GM19455 (cell line): ENCODE results near the gene KCNMA1.

Experiments used
- ATAC-seq: cut with Tn5 transposase; IDR thresholded peaks from one replicate; pipeline ENCODE4 v1.9.1; 2021; ENCODE audit not compliant: unreplicated experiment

The KCNMA1 gene

GRCh38 chr10:77562742-77563141 lies 74.9 kb downstream of the KCNMA1 start:
- ATAC-seq: no peak

- no peak for ATAC-seq
Measured at GRCh38 chr10:77561991-77562390, 75.6 kb downstream of the KCNMA1 start.

GRCh38 chr10:77560471-77560870 lies 77.1 kb downstream of the KCNMA1 start:
- ATAC-seq: no peak

- no peak for ATAC-seq
Measured at GRCh38 chr10:77560052-77560451, 77.6 kb downstream of the KCNMA1 start.

DNA sequence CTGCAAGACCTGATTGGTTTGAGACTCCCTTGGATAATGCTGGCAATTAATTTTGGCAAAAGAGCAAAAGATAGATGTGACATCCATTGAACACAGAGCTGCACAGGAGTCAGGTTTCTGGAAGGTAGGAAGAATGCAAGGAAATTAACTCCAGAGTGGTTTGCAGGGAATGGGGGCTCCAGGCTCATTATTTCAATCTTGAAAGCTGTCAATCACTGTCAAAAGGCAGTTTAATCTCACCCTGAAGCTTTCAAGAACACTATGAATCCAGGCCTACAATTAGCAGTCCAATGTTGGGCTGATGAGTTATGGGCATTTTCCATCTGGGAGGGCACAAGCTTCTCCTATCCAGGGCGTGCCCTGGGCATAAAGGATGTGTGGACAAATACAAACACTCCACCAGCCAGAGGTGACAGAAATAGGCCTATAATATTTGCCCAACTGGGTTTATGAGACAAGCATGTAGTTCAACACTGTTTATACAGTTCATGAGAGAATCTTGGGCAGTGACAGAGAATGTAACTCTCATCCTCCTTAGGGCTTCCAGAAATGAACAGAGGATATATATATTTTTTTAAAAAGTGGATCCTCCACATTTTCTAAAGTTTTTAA lies 80.5 kb downstream of the KCNMA1 start:
- ATAC-seq: no peak

DNA sequence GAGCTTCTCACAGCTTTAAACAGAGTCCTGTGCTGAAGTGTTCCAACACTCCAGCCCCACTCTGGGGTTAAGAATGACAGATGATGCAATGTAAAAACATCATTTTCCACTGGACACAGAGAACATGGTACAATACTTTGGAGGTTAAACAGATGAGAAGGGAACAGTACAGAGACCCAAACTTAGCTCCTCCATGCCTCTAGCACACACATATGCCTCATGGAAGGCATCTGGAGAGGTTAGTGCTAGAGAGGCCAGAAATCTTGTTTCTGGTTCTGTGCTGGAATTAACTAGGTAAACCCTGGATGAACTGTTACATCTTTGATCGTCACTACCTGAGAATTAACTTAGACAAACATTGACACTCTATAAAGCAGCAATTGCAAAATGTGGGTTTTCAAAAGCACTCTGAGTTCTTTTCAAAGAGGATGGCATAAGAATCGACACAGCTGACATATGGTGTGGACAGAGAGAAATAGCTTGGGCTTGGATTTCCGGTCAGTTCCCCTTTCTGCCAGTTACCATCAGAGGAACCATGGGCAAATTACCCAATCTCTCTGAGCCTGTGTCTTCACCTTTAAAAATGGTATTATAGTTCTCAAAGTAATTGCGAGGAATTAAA lies 81.9 kb downstream of the KCNMA1 start:
- no peak for ATAC-seq

- no peak for ATAC-seq
Measured at GRCh38 chr10:77554996-77555397, 82.6 kb downstream of the KCNMA1 start.

GRCh38 chr10:77553966-77554365 lies 83.6 kb downstream of the KCNMA1 start:
- no peak for ATAC-seq

DNA sequence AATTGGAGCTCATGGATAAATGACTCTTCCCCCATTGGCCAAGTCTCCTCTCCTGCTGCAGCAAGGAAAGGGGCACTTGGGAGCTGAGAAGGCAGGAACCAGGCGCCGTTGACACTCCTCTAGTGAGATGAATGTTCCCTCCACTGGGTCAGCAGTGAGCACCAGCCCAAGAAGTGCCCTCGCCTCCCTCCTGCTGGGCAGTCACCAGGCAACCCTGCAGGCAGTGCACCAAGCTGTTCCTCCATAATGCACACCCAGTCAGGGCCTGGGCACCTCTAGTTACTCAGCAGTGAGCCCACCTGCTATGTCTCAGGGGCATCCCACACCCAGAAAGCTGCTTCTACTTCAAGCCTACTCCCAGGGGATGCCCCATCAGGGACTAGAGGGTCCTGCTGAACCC lies 84.3 kb downstream of the KCNMA1 start:
- no peak for ATAC-seq

DNA sequence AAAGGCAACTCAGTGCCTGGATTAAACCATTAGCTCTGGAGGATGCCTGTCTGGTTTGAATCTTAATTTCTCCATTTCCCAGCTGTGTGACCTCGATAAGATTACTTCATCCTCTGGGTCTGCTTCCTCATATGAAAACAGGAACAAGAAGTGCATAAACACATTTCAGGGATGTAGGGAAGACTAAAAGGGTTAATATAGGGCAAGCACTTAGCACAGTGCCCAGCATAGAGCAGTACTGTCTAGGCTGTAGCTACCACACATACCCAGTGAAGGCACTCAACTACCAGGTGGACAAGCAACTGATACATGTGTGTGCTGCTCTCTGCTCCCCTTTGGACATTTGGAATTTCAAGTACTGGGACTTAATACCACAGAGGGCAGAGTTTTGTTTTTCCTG lies 85.4 kb downstream of the KCNMA1 start:
- no peak for ATAC-seq

DNA sequence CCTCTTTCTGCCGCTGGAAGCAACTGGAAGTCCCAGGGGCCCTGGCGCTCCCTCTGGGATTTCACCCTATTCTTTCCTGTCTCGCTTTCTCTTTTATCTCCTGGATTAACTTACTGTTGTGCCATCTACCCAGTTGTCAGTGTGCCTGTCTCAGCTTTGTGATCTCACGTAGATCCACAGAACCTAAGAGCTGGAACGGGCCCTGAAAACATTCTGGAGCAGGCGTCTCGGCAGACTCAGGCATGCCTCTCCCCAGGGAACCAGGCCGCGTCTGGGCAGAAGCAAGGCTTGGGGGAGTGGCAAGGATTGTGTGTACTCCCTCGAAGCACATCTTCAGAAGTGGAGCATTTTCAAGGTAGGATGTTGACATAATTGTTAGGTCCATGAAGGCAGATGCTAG lies 87.2 kb downstream of the KCNMA1 start:
- no peak for ATAC-seq

DNA sequence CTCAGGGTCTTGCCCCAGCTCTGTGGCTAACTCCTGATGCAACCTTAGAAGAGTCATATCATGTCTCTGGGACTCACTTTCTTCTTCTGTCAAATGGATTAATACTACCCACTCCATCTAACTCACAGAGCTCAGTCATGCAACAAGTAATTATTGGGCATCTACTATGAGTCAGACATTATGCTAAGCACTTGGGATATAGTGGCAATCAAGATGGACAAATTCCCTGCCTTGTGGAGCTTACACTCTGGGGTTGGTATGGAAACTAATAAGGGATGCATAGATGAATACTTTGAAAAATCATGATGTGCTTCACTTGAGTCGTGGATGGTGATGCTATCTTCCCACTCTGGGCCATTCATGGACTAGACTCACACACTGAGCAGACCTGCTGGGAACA lies 88.9 kb downstream of the KCNMA1 start:
- no peak for ATAC-seq

DNA sequence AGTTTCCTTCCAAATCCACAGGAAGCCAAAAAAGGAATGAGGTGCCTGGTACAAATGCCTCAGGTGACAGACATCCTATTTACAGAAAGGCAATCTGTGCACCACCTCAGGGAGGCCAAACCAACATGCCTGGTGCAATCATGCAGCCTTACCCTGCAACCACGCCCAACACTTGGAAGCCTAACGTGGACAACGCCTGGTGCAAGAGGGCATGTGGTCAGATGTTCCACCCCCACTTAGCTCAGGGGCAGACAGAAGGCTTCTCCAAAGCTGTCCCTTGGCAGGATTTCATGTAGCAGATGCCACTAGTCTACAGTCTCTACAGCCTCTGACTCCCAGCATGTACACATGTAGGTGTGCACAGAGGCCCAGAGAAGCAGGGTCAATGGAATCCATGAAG lies 89.5 kb downstream of the KCNMA1 start:
- ATAC-seq: no peak

DNA sequence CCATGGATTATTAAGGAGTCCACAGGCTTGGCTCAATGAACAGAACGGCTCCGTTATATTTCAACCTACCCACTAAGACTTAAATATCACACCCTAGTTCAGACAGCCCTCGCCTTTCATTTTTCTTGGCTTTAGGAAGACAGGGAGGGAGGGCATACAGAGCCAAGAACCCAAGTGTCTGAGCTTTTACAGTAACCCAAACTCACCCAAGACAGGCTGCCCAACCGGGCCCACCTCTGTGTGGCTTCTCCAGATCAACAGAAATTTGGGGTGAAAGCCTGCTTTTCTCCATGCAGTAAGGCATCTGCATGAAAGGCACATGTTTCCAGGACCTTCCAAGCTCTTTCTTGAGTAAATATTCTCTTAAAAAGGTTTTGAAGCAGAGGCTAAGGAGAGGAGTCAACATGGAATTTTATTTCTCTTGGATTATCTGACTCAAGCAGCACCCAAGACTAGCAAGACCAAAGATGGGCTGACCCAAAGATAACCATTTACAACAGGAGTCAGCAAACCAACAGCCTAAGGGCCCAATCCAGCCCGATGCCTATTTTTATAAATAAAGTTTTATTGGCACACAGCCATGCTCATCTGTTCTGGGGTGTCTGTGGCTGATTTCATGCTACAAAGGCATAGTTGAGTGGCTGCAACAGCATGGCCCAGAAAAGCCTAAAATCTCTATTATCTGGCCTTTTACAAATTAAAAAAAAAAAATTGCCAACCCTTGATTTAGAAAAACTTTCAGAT lies 90.1 kb downstream of the KCNMA1 start:
- ATAC-seq: no peak

DNA sequence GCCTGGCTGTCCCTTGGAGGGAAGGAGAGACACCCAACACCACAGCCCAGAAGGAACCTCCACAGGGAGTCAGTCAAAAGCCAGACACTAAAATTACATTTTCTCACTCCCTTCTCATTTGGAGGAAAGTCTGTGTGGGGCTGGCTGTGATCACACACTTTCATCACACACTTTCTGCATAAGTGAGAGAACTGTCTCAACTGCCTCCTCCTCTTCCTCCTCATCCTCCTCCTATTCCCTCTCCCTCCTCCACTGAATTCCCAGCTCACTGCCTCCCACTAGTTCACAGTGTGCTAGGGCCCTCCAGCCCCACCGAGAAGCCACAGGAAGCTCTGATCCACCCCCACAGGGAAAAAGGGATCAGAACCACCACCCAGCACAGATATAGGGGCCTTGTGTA lies 91.6 kb downstream of the KCNMA1 start:
- ATAC-seq: no peak

GRCh38 chr10:77545585-77545984 lies 92.0 kb downstream of the KCNMA1 start:
- no peak for ATAC-seq

DNA sequence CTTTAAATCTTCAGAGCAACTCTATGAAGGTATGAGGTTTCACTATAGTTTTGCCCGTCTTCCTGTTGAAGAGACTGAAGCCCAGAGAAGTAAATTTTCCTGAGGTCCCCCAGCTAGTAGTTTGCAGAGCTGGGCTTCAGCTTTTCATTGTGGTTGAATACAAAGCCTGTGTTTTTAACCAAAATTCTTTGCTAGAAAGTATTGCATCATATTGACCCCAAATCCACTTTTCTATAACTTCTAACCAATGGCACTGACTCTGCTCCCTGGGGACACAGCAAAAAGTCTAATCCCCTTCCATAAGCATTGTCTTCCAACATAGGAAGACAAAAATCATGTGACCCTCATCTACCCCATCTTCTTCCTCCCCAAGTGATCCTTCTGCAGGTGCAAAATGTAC lies 93.0 kb downstream of the KCNMA1 start:
- ATAC-seq: no peak

GRCh38 chr10:77542710-77543259 lies 94.8 kb downstream of the KCNMA1 start:
- no peak for ATAC-seq

DNA sequence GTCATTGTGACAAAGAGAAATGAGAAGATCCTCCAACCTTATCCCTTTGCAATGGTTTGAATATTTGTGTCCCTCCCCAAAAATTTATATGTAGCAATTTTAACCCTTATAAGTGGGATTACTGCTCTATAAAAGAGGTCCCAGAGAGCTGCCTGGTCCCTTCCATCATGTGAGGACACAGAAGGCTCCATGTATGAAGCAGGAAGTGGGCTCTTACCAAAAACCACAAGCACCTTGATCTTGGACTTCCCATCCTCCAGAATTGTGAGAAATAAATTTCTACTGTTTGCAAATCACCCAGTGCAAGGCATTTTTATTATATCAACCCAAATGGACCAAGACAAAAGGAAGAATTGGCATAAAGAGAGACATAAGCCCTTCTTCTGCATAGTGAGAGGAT lies 95.7 kb downstream of the KCNMA1 start:
- no peak for ATAC-seq

DNA sequence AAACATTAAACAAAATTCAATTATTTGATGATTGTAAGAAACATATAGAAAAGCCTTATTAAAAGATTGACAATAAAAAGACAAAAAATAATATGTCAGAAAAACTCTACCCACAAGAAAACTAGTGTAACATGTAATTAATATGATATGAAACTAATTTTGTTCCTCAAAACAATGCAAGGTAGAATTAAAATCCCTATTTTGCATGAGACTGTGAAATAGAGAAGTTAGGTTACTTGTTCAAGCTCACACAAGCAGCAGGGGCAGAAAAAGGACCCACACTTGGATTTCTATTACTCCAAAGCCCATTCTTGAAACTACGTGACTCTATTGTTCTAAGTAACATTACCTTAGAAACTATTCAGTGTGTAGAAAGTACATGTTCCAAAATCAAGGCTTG lies 96.4 kb downstream of the KCNMA1 start:
- ATAC-seq: no peak

GRCh38 chr10:77539147-77539935 lies 98.3 kb downstream of the KCNMA1 start:
- no peak for ATAC-seq
